Measurements from ENCODE around the gene RHOU. TPM values are rescaled to one million over a fixed set of nuclear protein-coding genes. Genes with fewer than 3 reads are reported as not detected.

Gene RHOU
- polyA plus RNA-seq, 2 of the 4 experiments (the other 2 are of a cell fraction): 11.5 to 14.7 TPM

DNA sequence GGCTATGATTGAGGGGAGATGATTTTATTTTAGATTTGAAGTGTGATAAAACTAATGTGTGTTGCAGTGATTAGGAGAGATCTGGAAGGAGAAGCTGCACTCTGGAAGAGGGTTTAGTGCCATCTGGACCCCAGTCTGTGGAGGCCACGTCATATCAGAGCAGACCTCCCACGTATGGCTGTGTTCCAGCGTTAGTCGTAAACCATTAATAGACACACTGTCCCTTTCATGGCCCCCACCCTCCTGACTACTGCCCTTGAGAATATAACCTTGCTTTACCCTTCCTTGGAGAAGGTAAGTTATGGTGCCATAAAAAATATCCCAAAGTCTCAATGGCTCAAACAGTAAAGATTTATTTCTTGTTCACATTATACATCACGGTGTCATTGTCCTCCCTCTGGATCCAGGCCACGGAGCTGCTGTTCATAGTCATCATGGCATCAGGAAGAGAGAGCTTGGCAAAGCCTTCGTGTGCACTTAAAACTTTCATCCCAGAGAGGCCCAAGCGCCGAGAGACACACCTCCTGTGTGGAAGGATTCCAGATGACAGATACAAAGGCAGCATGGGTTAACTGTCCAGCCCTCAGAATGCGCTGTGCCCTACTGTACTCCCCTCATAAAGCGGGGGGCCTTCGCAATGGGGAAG lies 33.2 kb downstream of the RHOU start (continued):
- TF ChIP-seq RAD21 (conservative IDR thresholded peaks at IDR 0.05 in 1 of 2, IDR thresholded peaks at IDR 0.05 in 1 of 2): no peak
- TF ChIP-seq, protein P1, sequence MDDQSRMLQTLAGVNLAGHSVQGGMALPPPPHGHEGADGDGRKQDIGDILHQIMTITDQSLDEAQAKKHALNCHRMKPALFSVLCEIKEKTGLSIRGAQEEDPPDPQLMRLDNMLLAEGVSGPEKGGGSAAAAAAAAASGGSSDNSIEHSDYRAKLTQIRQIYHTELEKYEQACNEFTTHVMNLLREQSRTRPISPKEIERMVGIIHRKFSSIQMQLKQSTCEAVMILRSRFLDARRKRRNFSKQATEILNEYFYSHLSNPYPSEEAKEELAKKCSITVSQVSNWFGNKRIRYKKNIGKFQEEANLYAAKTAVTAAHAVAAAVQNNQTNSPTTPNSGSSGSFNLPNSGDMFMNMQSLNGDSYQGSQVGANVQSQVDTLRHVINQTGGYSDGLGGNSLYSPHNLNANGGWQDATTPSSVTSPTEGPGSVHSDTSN (IDR thresholded peaks at IDR 0.05): no peak
- TF ChIP-seq, protein P2, sequence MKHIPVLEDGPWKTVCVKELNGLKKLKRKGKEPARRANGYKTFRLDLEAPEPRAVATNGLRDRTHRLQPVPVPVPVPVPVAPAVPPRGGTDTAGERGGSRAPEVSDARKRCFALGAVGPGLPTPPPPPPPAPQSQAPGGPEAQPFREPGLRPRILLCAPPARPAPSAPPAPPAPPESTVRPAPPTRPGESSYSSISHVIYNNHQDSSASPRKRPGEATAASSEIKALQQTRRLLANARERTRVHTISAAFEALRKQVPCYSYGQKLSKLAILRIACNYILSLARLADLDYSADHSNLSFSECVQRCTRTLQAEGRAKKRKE (CRISPR knock-in tag; IDR thresholded peaks at IDR 0.05; ENCODE audit: low read depth): no peak
- TF ChIP-seq HOXA7 (CRISPR knock-in tag; IDR thresholded peaks at IDR 0.05): no peak
- no peak for TF ChIP-seq RARB (CRISPR knock-in tag; IDR thresholded peaks at IDR 0.05)
- TF ChIP-seq MYC (IDR thresholded peaks at IDR 0.05; ENCODE audit: borderline replicate concordance, low read length): no peak
- TF ChIP-seq, protein P3, sequence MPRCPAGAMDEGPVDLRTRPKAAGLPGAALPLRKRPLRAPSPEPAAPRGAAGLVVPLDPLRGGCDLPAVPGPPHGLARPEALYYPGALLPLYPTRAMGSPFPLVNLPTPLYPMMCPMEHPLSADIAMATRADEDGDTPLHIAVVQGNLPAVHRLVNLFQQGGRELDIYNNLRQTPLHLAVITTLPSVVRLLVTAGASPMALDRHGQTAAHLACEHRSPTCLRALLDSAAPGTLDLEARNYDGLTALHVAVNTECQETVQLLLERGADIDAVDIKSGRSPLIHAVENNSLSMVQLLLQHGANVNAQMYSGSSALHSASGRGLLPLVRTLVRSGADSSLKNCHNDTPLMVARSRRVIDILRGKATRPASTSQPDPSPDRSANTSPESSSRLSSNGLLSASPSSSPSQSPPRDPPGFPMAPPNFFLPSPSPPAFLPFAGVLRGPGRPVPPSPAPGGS (IDR thresholded peaks at IDR 0.05): no peak
- TF ChIP-seq CHD4 (IDR thresholded peaks at IDR 0.05; ENCODE audit: borderline replicate concordance): no peak
- TF ChIP-seq, protein P4, sequence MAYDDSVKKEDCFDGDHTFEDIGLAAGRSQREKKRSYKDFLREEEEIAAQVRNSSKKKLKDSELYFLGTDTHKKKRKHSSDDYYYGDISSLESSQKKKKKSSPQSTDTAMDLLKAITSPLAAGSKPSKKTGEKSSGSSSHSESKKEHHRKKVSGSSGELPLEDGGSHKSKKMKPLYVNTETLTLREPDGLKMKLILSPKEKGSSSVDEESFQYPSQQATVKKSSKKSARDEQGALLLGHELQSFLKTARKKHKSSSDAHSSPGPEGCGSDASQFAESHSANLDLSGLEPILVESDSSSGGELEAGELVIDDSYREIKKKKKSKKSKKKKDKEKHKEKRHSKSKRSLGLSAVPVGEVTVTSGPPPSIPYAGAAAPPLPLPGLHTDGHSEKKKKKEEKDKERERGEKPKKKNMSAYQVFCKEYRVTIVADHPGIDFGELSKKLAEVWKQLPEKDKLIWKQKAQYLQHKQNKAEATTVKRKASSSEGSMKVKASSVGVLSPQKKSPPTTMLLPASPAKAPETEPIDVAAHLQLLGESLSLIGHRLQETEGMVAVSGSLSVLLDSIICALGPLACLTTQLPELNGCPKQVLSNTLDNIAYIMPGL (CRISPR knock-in tag; IDR thresholded peaks at IDR 0.05; ENCODE audit: borderline replicate concordance): no peak
- TF ChIP-seq HOXB13 (CRISPR knock-in tag; IDR thresholded peaks at IDR 0.05; ENCODE audit: low read depth): no peak

DNA sequence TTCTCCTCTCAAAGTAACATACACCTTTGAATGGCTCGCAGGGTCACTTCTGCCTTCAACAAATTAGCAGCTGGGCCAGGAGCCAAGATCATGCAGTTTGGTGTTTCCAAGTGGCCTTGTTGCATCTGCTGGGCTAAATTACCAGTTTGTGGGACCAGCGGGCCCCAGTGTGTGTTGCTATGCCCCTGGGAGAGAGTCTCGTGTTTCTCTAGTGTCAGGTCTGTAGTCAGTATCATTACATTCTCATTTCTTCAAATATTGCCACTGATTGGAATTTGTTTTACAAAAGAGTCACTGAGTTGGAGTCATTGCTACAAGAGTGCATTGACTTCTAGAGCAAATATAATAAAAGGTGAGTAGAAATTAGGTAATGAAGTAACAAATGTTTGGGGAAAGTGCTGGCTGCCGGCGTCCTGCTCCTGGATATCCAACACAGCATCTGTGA lies 35.5 kb downstream of the RHOU start:
- WGBS (ENCODE audit: missing lambda C conversion rate): 91% methylated on average over 5 of the region's 5 CpGs
- FAIRE-seq: no peak

More for the DNA sequence above, 35.5 kb downstream of the RHOU start:
- H3K9me3 ChIP-seq: no peaks in the 10 kb centered on the region
- H3K4me2 ChIP-seq: no peak overlapping the region
- H3K27ac ChIP-seq: no peak overlapping the region
- CTCF ChIA-PET: interaction anchor here (0.9 to 1.2 kb wide), 3 partner anchors 10 to 456 kb away, joined by 4 to 5 read pairs (median 4); no protein-coding TSS in a partner anchor
- POLR2A ChIA-PET: no interaction called here
- no peak for DNase-seq (ENCODE audit: low read depth in 1 of 2, low spot score in 1 of 2)
- no peak overlapping the region for H3K4me3 ChIP-seq
- no peaks in the 10 kb centered on the region for H3K4me1 ChIP-seq
- ATAC-seq: no peak
- TF ChIP-seq, protein P1 (IDR thresholded peaks at IDR 0.05): no peak
- TF ChIP-seq CHD2 (IDR thresholded peaks at IDR 0.05; ENCODE audit: low read length, partially characterized antibody): no peak
- no peak for TF ChIP-seq RFX5 (IDR thresholded peaks at IDR 0.05)
- TF ChIP-seq RAD21 (conservative IDR thresholded peaks at IDR 0.05 in 1 of 2, IDR thresholded peaks at IDR 0.05 in 1 of 2): no peak
- no peak for TF ChIP-seq EHMT2 (IDR thresholded peaks at IDR 0.05; ENCODE audit: low read depth)
- TF ChIP-seq, protein P3 (IDR thresholded peaks at IDR 0.05): no peak
- TF ChIP-seq, protein P5, sequence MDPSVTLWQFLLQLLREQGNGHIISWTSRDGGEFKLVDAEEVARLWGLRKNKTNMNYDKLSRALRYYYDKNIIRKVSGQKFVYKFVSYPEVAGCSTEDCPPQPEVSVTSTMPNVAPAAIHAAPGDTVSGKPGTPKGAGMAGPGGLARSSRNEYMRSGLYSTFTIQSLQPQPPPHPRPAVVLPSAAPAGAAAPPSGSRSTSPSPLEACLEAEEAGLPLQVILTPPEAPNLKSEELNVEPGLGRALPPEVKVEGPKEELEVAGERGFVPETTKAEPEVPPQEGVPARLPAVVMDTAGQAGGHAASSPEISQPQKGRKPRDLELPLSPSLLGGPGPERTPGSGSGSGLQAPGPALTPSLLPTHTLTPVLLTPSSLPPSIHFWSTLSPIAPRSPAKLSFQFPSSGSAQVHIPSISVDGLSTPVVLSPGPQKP (IDR thresholded peaks at IDR 0.05; ENCODE audit: low read depth, low read length): no peak
- no peak for TF ChIP-seq MYC (IDR thresholded peaks at IDR 0.05; ENCODE audit: borderline replicate concordance, low read length)
- TF ChIP-seq HOXA7 (CRISPR knock-in tag; IDR thresholded peaks at IDR 0.05): no peak
- TF ChIP-seq CHD4 (IDR thresholded peaks at IDR 0.05; ENCODE audit: borderline replicate concordance): no peak
- TF ChIP-seq RARB (CRISPR knock-in tag; IDR thresholded peaks at IDR 0.05): no peak
- TF ChIP-seq RNF2 (IDR thresholded peaks at IDR 0.05; ENCODE audit: borderline replicate concordance, low read depth): no peak

Measured in A549 (cell line).